ENCODE results near the gene RSBN1L.

DNA sequence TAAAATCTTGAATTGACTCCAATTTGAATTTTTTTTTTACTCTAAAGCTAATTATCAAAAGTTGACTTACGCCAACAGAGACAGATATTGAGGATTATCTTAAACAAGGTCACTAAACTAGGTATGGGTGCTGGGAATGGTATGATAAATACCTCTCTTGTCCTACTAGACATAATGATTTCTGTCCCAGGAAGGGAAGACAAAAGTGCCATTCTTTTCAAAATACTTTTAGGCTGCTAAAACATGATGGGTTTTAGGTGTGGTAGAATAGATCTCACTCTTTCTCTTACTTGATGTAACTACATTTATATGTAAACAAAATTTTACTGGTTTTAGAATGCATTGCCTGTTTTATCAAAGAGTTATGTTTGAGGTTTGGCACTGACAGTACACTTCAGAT, 86.9 kb downstream of the RSBN1L start:
- TF ChIP-seq, protein P1, sequence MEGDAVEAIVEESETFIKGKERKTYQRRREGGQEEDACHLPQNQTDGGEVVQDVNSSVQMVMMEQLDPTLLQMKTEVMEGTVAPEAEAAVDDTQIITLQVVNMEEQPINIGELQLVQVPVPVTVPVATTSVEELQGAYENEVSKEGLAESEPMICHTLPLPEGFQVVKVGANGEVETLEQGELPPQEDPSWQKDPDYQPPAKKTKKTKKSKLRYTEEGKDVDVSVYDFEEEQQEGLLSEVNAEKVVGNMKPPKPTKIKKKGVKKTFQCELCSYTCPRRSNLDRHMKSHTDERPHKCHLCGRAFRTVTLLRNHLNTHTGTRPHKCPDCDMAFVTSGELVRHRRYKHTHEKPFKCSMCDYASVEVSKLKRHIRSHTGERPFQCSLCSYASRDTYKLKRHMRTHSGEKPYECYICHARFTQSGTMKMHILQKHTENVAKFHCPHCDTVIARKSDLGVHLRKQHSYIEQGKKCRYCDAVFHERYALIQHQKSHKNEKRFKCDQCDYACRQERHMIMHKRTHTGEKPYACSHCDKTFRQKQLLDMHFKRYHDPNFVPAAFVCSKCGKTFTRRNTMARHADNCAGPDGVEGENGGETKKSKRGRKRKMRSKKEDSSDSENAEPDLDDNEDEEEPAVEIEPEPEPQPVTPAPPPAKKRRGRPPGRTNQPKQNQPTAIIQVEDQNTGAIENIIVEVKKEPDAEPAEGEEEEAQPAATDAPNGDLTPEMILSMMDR (IDR thresholded peaks at IDR 0.05): no peak
- TF ChIP-seq POLR2A (IDR thresholded peaks at IDR 0.05) (no peak), EP300 (IDR thresholded peaks at IDR 0.05; ENCODE audit: low read depth) (no peak)

Measured in transverse colon (tissue), 3 donors.